ENCODE data around the gene TPM2. TPM values are rescaled to one million over a fixed set of nuclear protein-coding genes. Genes with fewer than 3 reads are reported as not detected.

Gene TPM2
- total and polyA plus RNA-seq, 10 of the 15 experiments (the other 5 are each of a cell fraction or from before 2014, with no cell fraction given) = 0.11 to 9.3 (median 1.1) TPM

DNA sequence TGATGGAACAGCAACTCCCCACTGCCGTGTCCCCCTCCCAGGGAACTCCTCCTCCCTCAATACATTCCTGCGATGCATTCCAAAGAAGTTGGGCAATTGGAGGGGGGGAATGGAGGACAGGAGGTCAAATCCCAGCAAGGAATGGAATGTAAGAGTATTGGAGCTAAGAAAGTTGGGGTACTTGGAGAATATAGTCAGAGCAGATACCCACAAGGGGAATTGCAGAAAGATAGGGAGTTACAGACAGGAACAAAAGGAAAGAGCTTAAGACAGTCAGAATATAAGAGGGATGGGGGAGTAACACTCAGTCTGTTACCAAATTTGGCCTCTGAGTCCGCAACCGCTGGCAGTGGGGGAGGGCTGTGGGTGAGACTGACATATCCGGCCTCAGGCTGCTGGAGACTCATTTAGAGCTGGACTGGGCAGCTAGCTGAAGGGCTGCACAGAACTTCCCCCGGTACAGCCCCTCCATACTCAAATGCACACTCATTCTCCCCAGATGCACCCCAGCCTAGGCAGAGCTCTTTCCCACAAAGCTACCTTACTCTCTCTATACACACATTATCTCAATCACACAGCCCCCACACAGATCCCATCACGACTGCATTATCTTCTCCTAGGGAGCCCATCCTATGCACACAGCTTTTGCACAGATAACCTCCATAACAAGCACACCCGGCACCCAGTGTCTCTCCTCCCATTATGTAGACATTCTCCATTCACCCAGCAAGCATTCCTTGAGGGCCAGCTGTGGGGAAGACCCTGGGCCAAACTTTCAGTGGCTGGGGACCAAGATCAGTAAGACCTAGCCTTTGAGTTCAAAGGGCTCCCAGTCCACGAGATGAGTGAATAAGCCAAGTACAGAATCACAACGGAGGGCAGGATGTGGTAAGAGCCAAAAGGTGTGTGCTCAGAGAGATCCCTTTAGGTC, 38.6 kb upstream of the TPM2 start (continued):
- TF ChIP-seq CBX5 (IDR thresholded peaks at IDR 0.05; ENCODE audit: low read depth) (no peak), PML (IDR thresholded peaks at IDR 0.05; ENCODE audit: low read length) (no peak), ATF7 (IDR thresholded peaks at IDR 0.05; ENCODE audit: low read depth) (peak; percentile 26; the same call in 1 of the 2 replicates), CEBPB (IDR thresholded peaks at IDR 0.05; ENCODE audit: borderline replicate concordance in 1 of 2, low read depth in 2 of 2, low read length in 2 of 2) (no peak), ZNF207 (IDR thresholded peaks at IDR 0.05; ENCODE audit: borderline replicate concordance) (0 out of 2 replicates have a peak, but pooled peaks have one; percentile 40), TAF1 (IDR thresholded peaks at IDR 0.05; ENCODE audit: borderline replicate concordance, low read depth, low read length) (peak; percentile 65; the same call in 1 of the 2 replicates), ZNF217 (IDR thresholded peaks at IDR 0.05) (no peak), JUNB (IDR thresholded peaks at IDR 0.05) (no peak; the same call in 1 of the 2 replicates), POLR2AphosphoS5 (IDR thresholded peaks at IDR 0.05; ENCODE audit: low read length) (peak; percentile 96), SP1 (IDR thresholded peaks at IDR 0.05; ENCODE audit: low read depth, low read length) (peak; percentile 77), WRNIP1 (IDR thresholded peaks at IDR 0.05; ENCODE audit: borderline replicate concordance, low read depth, low read length) (peak; percentile 81; the same call in 1 of the 2 replicates), NBN (IDR thresholded peaks at IDR 0.05) (peak; percentile 85), NRF1 (conservative IDR thresholded peaks at IDR 0.05; ENCODE audit: low read depth, low read length) (no peak), SRF (IDR thresholded peaks at IDR 0.05; ENCODE audit: low read depth in 2 of 2, low read length in 2 of 2) (peak; percentile 92 to 98), TBL1XR1 (IDR thresholded peaks at IDR 0.05; ENCODE audit: low read depth, low read length) (peak; percentile 63; the same call in 1 of the 2 replicates), GATAD2B (conservative IDR thresholded peaks at IDR 0.05; ENCODE audit: low read depth) (peak; percentile 58), HCFC1 (IDR thresholded peaks at IDR 0.05; ENCODE audit: low read length) (no peak), POLR2AphosphoS2 (IDR thresholded peaks at IDR 0.05; ENCODE audit: low read depth, low read length) (0 out of 2 replicates have a peak, but pooled peaks have one; percentile 51), IKZF2 (IDR thresholded peaks at IDR 0.05) (peak; percentile 29 to 48; a peak in 2 of 4 replicates), DPF2 (IDR thresholded peaks at IDR 0.05) (peak; percentile 53; the same call in 1 of the 2 replicates), BRCA1 (IDR thresholded peaks at IDR 0.05; ENCODE audit: low read depth, low read length) (no peak)
- TF ChIP-seq, protein P1, sequence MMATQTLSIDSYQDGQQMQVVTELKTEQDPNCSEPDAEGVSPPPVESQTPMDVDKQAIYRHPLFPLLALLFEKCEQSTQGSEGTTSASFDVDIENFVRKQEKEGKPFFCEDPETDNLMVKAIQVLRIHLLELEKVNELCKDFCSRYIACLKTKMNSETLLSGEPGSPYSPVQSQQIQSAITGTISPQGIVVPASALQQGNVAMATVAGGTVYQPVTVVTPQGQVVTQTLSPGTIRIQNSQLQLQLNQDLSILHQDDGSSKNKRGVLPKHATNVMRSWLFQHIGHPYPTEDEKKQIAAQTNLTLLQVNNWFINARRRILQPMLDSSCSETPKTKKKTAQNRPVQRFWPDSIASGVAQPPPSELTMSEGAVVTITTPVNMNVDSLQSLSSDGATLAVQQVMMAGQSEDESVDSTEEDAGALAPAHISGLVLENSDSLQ (IDR thresholded peaks at IDR 0.05) = peak; percentile 86
- TF ChIP-seq, protein P2, sequence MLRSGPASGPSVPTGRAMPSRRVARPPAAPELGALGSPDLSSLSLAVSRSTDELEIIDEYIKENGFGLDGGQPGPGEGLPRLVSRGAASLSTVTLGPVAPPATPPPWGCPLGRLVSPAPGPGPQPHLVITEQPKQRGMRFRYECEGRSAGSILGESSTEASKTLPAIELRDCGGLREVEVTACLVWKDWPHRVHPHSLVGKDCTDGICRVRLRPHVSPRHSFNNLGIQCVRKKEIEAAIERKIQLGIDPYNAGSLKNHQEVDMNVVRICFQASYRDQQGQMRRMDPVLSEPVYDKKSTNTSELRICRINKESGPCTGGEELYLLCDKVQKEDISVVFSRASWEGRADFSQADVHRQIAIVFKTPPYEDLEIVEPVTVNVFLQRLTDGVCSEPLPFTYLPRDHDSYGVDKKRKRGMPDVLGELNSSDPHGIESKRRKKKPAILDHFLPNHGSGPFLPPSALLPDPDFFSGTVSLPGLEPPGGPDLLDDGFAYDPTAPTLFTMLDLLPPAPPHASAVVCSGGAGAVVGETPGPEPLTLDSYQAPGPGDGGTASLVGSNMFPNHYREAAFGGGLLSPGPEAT (IDR thresholded peaks at IDR 0.05; ENCODE audit: low read depth) = no peak
- TF ChIP-seq, protein P3, sequence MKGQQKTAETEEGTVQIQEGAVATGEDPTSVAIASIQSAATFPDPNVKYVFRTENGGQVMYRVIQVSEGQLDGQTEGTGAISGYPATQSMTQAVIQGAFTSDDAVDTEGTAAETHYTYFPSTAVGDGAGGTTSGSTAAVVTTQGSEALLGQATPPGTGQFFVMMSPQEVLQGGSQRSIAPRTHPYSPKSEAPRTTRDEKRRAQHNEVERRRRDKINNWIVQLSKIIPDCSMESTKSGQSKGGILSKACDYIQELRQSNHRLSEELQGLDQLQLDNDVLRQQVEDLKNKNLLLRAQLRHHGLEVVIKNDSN (IDR thresholded peaks at IDR 0.05; ENCODE audit: borderline replicate concordance, extremely low read length, insufficient read depth, low read depth, low read length) = no peak
- TF ChIP-seq, protein P4, sequence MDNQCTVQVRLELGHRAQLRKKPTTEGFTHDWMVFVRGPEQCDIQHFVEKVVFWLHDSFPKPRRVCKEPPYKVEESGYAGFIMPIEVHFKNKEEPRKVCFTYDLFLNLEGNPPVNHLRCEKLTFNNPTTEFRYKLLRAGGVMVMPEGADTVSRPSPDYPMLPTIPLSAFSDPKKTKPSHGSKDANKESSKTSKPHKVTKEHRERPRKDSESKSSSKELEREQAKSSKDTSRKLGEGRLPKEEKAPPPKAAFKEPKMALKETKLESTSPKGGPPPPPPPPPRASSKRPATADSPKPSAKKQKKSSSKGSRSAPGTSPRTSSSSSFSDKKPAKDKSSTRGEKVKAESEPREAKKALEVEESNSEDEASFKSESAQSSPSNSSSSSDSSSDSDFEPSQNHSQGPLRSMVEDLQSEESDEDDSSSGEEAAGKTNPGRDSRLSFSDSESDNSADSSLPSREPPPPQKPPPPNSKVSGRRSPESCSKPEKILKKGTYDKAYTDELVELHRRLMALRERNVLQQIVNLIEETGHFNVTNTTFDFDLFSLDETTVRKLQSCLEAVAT (IDR thresholded peaks at IDR 0.05) = peak; percentile 83
